Esophagus squamous epithelium (tissue), 4 donors: Measurements from ENCODE around the gene SNAPC2.

Source experiments
- POLR2A ChIP-seq, 4 donors: fragments of 450-650 bp; IDR thresholded peaks; one replicate each; pipeline ENCODE4 v1.6.1; 2017; ENCODE audit warnings: antibody characterized with exemption in 4 of 4, mild to moderate bottlenecking in 4 of 4, moderate library complexity in 3 of 4
- TF ChIP-seq, protein P1 (sequence below), 6 experiments: fragments of 450-650 bp in 4 of 6; fragments of 200-600 bp in 2 of 6; sonication (generic) in 2 of 6; IDR thresholded peaks; one replicate each; pipeline ENCODE4 v1.5.1; 2016 to 2019; ENCODE audit warnings: antibody characterized with exemption in 6 of 6, mild to moderate bottlenecking in 4 of 6, moderate library complexity in 4 of 6

DNA sequence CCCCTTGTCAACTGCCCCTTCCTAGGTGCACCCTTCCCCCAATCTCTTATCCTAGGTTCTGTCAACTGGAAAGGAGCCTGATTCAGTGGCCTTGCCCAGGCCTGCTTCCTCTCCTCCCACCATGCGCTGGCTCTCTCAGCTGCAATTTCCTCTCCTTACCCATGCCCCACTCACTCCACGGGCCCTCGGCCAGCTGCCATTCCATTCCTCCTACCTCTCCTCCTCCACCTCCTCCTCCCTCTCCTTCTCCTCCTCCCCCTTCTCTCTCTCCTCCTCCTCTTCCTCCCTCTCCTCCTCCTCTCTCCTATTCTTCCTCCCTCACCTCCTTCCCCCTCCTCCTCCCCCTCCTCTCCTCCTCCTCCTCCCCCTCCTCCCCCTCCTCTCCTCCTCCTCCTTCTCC lies 32.9 kb downstream of the SNAPC2 start:
- TF ChIP-seq, protein P1, sequence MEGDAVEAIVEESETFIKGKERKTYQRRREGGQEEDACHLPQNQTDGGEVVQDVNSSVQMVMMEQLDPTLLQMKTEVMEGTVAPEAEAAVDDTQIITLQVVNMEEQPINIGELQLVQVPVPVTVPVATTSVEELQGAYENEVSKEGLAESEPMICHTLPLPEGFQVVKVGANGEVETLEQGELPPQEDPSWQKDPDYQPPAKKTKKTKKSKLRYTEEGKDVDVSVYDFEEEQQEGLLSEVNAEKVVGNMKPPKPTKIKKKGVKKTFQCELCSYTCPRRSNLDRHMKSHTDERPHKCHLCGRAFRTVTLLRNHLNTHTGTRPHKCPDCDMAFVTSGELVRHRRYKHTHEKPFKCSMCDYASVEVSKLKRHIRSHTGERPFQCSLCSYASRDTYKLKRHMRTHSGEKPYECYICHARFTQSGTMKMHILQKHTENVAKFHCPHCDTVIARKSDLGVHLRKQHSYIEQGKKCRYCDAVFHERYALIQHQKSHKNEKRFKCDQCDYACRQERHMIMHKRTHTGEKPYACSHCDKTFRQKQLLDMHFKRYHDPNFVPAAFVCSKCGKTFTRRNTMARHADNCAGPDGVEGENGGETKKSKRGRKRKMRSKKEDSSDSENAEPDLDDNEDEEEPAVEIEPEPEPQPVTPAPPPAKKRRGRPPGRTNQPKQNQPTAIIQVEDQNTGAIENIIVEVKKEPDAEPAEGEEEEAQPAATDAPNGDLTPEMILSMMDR (IDR thresholded peaks at IDR 0.05), result no peak
- no peak for TF ChIP-seq POLR2A (IDR thresholded peaks at IDR 0.05)
